ENCODE data around the gene FRMPD4.
"Not testable (repeated sequence)": the region's sequence is repeated elsewhere in the genome, so short reads cannot be mapped to it uniquely, and the experiment has no call there.

Gene FRMPD4

DNA sequence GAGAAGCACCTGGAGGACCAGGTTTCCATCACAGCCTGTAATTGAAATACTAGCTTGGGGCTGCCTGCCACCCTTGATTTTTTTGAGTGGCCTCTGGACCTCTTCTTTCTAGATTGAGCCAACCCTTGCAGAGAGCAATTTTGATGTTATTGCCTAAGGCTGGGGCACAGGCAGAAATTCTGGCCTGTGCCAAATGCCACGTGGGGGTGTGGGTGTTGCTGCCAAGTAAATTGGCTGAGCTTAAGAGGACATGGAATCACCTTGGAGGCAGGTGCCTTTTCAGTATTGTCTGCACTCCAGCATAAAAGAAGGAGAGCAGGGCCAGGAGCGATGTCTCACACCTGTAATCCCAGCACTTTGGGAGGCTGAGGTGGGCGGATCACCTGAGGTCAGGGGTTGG, 366.9 kb downstream of the FRMPD4 start:
- Histone ChIP-seq H3K4me1 (ENCODE audit: insufficient read depth, low read length, poor library complexity, severe bottlenecking) (no peaks in the 10 kb centered on the region), H3K4me3 (ENCODE audit: low read length, poor library complexity, severe bottlenecking) (no peak overlapping the region), H3K79me2 (ENCODE audit: insufficient read depth, low read length) (no peaks in the 10 kb centered on the region), H3F3A (ENCODE audit: low read depth) (no peaks in the 10 kb centered on the region), H3K9me3 (ENCODE audit: insufficient read depth, low read depth, low read length) (no peaks in the 10 kb centered on the region), H3K9ac (ENCODE audit: low read depth, low read length, poor library complexity, severe bottlenecking) (no peak overlapping the region), H2AFZ (ENCODE audit: low read length) (no peak overlapping the region), H3K36me3 (ENCODE audit: insufficient read depth, low read length) (no peaks in the 10 kb centered on the region), H3K4me2 (ENCODE audit: low read depth, low read length, poor library complexity, severe bottlenecking) (no peak overlapping the region), H3K9me2 (replicated peaks; ENCODE audit: low read depth, low read length) (no peaks in the 10 kb centered on the region), H3K27me3 (ENCODE audit: insufficient read depth, low read length, poor library complexity, severe bottlenecking) (no peaks in the 10 kb centered on the region), H4K20me1 (ENCODE audit: insufficient read depth, low read length, poor library complexity, severe bottlenecking) (no peaks in the 10 kb centered on the region)
- TF ChIP-seq EZH2phosphoT487 (IDR thresholded peaks at IDR 0.05; ENCODE audit: borderline replicate concordance): no peak
- TF ChIP-seq, protein P1, sequence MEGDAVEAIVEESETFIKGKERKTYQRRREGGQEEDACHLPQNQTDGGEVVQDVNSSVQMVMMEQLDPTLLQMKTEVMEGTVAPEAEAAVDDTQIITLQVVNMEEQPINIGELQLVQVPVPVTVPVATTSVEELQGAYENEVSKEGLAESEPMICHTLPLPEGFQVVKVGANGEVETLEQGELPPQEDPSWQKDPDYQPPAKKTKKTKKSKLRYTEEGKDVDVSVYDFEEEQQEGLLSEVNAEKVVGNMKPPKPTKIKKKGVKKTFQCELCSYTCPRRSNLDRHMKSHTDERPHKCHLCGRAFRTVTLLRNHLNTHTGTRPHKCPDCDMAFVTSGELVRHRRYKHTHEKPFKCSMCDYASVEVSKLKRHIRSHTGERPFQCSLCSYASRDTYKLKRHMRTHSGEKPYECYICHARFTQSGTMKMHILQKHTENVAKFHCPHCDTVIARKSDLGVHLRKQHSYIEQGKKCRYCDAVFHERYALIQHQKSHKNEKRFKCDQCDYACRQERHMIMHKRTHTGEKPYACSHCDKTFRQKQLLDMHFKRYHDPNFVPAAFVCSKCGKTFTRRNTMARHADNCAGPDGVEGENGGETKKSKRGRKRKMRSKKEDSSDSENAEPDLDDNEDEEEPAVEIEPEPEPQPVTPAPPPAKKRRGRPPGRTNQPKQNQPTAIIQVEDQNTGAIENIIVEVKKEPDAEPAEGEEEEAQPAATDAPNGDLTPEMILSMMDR (conservative IDR thresholded peaks at IDR 0.05; ENCODE audit: low read length): no peak

DNA sequence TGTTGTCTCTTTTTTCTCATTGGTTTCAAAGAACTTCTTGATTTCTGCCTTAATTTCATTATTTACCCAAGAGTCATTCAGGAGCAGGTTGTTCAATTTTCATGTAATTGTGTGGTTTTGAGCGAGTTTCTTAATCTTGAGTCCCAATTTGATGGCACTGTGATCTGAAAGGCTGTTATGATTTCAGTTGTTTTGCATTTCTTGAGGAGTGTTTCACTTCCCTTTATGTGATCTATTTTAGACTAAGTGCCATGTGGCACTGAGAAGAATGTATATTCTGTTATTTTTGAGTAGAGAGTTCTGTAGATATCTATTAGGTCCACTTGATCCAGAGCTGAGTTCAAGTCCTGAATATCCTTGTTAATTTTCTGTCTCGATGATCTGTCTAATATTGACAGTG, 377.1 kb downstream of the FRMPD4 start:
- H3K4me1 ChIP-seq (ENCODE audit: insufficient read depth, low read length, poor library complexity, severe bottlenecking); H3K9me2 ChIP-seq (replicated peaks; ENCODE audit: low read depth, low read length); H3K36me3 ChIP-seq (ENCODE audit: insufficient read depth, low read length); H2AFZ ChIP-seq (ENCODE audit: low read length); H3K27me3 ChIP-seq (ENCODE audit: insufficient read depth, low read length, poor library complexity, severe bottlenecking); H3K9ac ChIP-seq (ENCODE audit: low read depth, low read length, poor library complexity, severe bottlenecking); H3F3A ChIP-seq (ENCODE audit: low read depth); H4K20me1 ChIP-seq (ENCODE audit: insufficient read depth, low read length, poor library complexity, severe bottlenecking); H3K4me2 ChIP-seq (ENCODE audit: low read depth, low read length, poor library complexity, severe bottlenecking); H3K79me2 ChIP-seq (ENCODE audit: insufficient read depth, low read length); H3K9me3 ChIP-seq (ENCODE audit: insufficient read depth, low read depth, low read length); H3K4me3 ChIP-seq (ENCODE audit: low read length, poor library complexity, severe bottlenecking): not testable (repeated sequence)

DNA sequence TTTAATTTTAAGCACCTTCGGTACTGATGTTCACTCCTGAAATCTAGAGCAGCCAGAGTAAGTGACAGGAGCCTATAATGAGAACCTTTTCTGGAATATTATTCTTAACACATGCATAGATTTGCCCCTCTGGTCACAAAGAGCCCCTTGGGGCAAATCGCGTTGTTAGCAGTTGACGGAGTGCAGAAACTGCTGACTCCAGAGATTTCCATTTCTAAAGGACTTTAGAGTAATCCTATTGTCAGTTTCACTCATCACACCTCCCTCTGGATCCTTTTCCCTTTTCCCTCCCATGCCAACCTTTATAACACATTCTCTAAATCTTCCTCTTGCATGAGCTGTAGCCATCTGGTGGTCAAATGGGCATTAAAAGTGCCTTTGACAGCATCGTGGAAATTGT, 388.0 kb downstream of the FRMPD4 start:
- Histone ChIP-seq H4K20me1 (ENCODE audit: insufficient read depth, low read length, poor library complexity, severe bottlenecking) (no peaks in the 10 kb centered on the region), H2AFZ (ENCODE audit: low read length) (no peak overlapping the region), H3K9me2 (replicated peaks; ENCODE audit: low read depth, low read length) (no peaks in the 10 kb centered on the region), H3K9me3 (ENCODE audit: insufficient read depth, low read depth, low read length) (no peaks in the 10 kb centered on the region), H3F3A (ENCODE audit: low read depth) (no peaks in the 10 kb centered on the region), H3K27me3 (ENCODE audit: insufficient read depth, low read length, poor library complexity, severe bottlenecking) (no peaks in the 10 kb centered on the region), H3K79me2 (ENCODE audit: insufficient read depth, low read length) (no peaks in the 10 kb centered on the region), H3K4me2 (ENCODE audit: low read depth, low read length, poor library complexity, severe bottlenecking) (no peak overlapping the region), H3K36me3 (ENCODE audit: insufficient read depth, low read length) (no peaks in the 10 kb centered on the region), H3K9ac (ENCODE audit: low read depth, low read length, poor library complexity, severe bottlenecking) (no peak overlapping the region), H3K4me3 (ENCODE audit: low read length, poor library complexity, severe bottlenecking) (no peak overlapping the region), H3K4me1 (ENCODE audit: insufficient read depth, low read length, poor library complexity, severe bottlenecking) (no peaks in the 10 kb centered on the region)
- no peak for TF ChIP-seq EZH2phosphoT487 (IDR thresholded peaks at IDR 0.05; ENCODE audit: borderline replicate concordance)
- TF ChIP-seq, protein P1 (conservative IDR thresholded peaks at IDR 0.05; ENCODE audit: low read length): no peak

DNA sequence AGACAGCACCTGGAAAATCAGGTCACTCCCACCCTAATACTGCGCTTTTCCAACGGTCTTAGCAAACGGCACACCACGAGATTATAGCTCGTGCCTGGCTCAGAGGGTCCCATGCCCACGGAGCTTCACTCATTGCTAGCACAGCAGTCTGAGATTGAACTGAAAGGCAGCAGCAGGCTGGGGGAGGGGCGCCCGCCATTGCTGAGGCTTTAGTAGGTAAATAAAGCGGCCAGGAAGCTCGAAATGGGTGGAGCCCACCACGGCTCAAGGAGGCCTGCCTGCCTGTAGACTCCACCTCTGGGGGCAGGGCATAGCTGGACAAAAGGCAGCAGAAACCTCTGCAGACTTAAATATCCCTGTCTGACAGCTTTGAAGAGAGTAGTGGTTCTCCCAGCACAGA, 399.8 kb downstream of the FRMPD4 start:
- H3K4me3 ChIP-seq (ENCODE audit: low read length, poor library complexity, severe bottlenecking); H3K4me1 ChIP-seq (ENCODE audit: insufficient read depth, low read length, poor library complexity, severe bottlenecking); H3K27me3 ChIP-seq (ENCODE audit: insufficient read depth, low read length, poor library complexity, severe bottlenecking); H3F3A ChIP-seq (ENCODE audit: low read depth); H3K9me2 ChIP-seq (replicated peaks; ENCODE audit: low read depth, low read length); H2AFZ ChIP-seq (ENCODE audit: low read length); H3K79me2 ChIP-seq (ENCODE audit: insufficient read depth, low read length); H3K4me2 ChIP-seq (ENCODE audit: low read depth, low read length, poor library complexity, severe bottlenecking); H3K9me3 ChIP-seq (ENCODE audit: insufficient read depth, low read depth, low read length); H3K9ac ChIP-seq (ENCODE audit: low read depth, low read length, poor library complexity, severe bottlenecking); H3K36me3 ChIP-seq (ENCODE audit: insufficient read depth, low read length); H4K20me1 ChIP-seq (ENCODE audit: insufficient read depth, low read length, poor library complexity, severe bottlenecking): not testable (repeated sequence)

DNA sequence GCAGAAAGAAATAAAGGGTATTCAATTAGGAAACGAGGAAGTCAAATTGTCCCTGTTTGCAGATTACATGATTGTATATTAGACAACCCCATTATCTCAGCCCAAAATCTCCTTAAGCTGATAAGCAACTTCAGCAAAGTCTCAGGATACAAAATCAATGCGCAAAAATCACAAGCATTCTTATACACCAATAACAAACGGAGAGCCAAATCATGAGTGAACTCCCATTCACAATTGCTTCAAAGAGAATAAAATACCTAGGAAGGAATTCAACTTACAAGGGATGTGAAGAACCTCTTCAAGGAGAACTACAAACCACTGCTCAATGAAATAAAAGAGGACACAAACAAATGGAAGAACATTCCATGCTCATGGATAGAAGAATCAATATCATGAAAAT, 404.0 kb downstream of the FRMPD4 start:
- H3K36me3 ChIP-seq (ENCODE audit: insufficient read depth, low read length); H2AFZ ChIP-seq (ENCODE audit: low read length); H3K4me3 ChIP-seq (ENCODE audit: low read length, poor library complexity, severe bottlenecking); H3K27me3 ChIP-seq (ENCODE audit: insufficient read depth, low read length, poor library complexity, severe bottlenecking); H3K9me2 ChIP-seq (replicated peaks; ENCODE audit: low read depth, low read length); H4K20me1 ChIP-seq (ENCODE audit: insufficient read depth, low read length, poor library complexity, severe bottlenecking); H3K79me2 ChIP-seq (ENCODE audit: insufficient read depth, low read length); H3K9me3 ChIP-seq (ENCODE audit: insufficient read depth, low read depth, low read length); H3K4me1 ChIP-seq (ENCODE audit: insufficient read depth, low read length, poor library complexity, severe bottlenecking); H3F3A ChIP-seq (ENCODE audit: low read depth); H3K9ac ChIP-seq (ENCODE audit: low read depth, low read length, poor library complexity, severe bottlenecking); H3K4me2 ChIP-seq (ENCODE audit: low read depth, low read length, poor library complexity, severe bottlenecking): not testable (repeated sequence)
